ENCODE measurements around the gene TMCC1. TPM values are rescaled to one million over a fixed set of nuclear protein-coding genes. Genes with fewer than 3 reads are reported as not detected.

The TMCC1 gene
- total RNA-seq, 1 donor from 2014 or later = 25.9 TPM

- Mint-ChIP-seq H3K36me3 (ENCODE audit: low read depth) (no peaks in the 10 kb centered on the region), H3K9me3 (no peaks in the 10 kb centered on the region), H3K4me1 (peaks cover 21% of the 10 kb centered on the region), H3K27me3 (no peaks in the 10 kb centered on the region), H3K27ac (no peak overlapping the region), H3K4me3 (no peak overlapping the region)
- intact Hi-C loops (cut with micrococcal nuclease) = loop anchor here (5.0 to 10.0 kb wide), 4 partner anchors 243 to 1267 kb away; partner anchors contain the start of gene ATP2C1
- DNase-seq (no peak), ATAC-seq (ENCODE audit: low read depth) (no peak)
- ChIA-PET POLR2A (no interaction called here), CTCF (no interaction called here)
- TF ChIP-seq CTCF (IDR thresholded peaks at IDR 0.05) = no peak
Observed at GRCh38 chr3:129625072-129625874, 268.2 kb downstream of the TMCC1 start.

DNA sequence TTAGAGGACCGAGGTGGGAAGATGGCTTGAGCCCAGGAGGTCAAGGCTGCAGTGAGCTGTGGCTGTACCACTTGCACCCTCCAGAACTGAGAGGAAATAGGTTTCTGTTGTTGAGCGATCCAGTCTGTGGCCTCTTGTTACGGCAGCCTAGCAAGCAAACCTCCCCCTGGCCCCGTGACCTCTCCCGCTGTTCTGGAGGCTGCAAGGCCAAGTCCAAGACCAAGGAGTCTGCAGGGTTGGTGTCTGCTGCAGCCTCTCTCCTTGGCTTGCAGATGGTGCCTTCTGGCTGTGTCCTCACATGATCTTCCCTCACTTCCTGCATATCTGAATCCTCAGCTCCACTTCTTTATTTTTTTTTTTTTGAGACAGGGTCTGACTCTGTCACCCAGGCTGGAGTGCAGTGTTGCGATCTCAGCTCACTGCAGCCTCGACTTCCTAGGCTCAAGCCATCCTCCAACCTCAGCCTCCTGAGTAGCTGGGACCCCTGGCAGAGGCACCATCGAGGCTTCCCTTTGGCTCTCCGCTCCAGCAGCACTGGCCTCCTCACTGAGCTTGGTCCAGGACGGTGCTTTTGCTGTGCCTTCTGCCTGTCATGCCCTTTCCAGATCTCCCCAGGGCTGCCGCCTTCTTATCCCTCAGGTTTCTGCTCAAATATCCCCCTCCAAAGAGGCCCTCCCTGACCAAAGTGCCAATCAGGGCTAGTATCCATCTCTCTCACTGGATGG lies 269.0 kb downstream of the TMCC1 start:
- Mint-ChIP-seq H3K27ac (no peak overlapping the region), H3K4me3 (no peak overlapping the region), H3K9me3 (no peaks in the 10 kb centered on the region), H3K4me1 (peaks cover 21% of the 10 kb centered on the region), H3K27me3 (no peaks in the 10 kb centered on the region), H3K36me3 (ENCODE audit: low read depth) (no peaks in the 10 kb centered on the region)
- no peak for TF ChIP-seq CTCF (IDR thresholded peaks at IDR 0.05)
- intact Hi-C loops (cut with micrococcal nuclease) = loop anchor here (5.0 to 10.0 kb wide), 4 partner anchors 242 to 1268 kb away; partner anchors contain the start of gene ATP2C1
- DNase-seq = no peak
- POLR2A ChIA-PET = no interaction called here
- CTCF ChIA-PET = no interaction called here
- no peak for ATAC-seq (ENCODE audit: low read depth)

DNA sequence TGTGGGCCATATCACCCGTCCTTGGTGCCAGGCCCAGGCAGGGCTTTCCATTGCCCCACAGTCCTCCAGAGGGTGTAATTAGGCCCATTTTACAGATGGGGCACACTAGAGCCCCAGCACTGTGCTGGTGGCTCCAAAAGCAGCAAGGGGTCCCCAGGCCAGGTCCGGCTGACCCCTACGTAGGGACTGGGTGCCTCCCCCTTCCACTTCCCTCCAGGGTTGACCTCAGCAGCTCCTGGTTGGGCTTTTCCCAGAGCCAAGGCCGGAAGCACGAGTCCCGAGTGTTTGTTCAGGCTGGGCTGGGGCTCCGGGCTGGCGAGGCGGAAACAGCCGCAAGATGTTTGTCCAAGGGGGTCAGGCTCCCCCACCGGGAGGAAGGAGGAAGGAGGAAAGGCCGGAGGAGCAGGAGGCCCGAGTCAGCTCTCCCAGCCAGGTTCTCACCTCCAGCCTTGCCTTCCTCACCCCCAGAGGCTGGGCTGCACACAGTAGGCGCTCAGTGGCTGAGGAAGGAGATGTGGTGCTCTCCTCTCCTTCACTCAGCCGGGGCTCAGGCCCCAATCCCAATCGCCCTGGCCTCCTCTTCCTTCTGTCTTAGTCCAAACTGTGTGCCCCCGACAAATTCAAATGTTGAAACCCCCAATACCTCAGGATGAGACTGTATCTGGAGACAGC lies 269.9 kb downstream of the TMCC1 start:
- Mint-ChIP-seq H3K27ac (no peak overlapping the region), H3K4me1 (peaks cover 27% of the 10 kb centered on the region), H3K36me3 (ENCODE audit: low read depth) (no peaks in the 10 kb centered on the region), H3K4me3 (no peak overlapping the region), H3K27me3 (peaks cover 4% of the 10 kb centered on the region), H3K9me3 (no peaks in the 10 kb centered on the region)
- DNase-seq = no peak
- ChIA-PET POLR2A (no interaction called here), CTCF (no interaction called here)
- ATAC-seq (ENCODE audit: low read depth) = no peak
- no peak for TF ChIP-seq CTCF (IDR thresholded peaks at IDR 0.05)
- intact Hi-C loops (cut with micrococcal nuclease) = loop anchor here (10.0 kb wide), 1 partner anchor 471 kb away; no protein-coding TSS in a partner anchor

- no peak for ATAC-seq (ENCODE audit: low read depth)
- TF ChIP-seq CTCF (IDR thresholded peaks at IDR 0.05) = no peak
- Mint-ChIP-seq H3K4me3 (no peak overlapping the region), H3K27me3 (peaks cover 7% of the 10 kb centered on the region), H3K4me1 (peaks cover 28% of the 10 kb centered on the region), H3K36me3 (ENCODE audit: low read depth) (no peaks in the 10 kb centered on the region), H3K9me3 (no peaks in the 10 kb centered on the region), H3K27ac (no peak overlapping the region)
- ChIA-PET CTCF (no interaction called here), POLR2A (interaction anchor here (0.6 kb wide), 1 partner anchor 347 kb away, joined by 5 read pairs; no protein-coding TSS in a partner anchor)
- intact Hi-C loops (cut with micrococcal nuclease) = loop anchor here (10.0 kb wide), 1 partner anchor 472 kb away; no protein-coding TSS in a partner anchor
- DNase-seq = no peak
Observed at GRCh38 chr3:129622933-129623332, 270.6 kb downstream of the TMCC1 start.

All from activated B cell treated with CpG ODN at 0.5 μM for 24 hours (primary cell).